22Rv1 (cell line): ENCODE results near the gene IMPDH2.
"Not testable (repeated sequence)": the region's sequence is repeated elsewhere in the genome, so short reads cannot be mapped to it uniquely, and the experiment has no call there.

ENCODE experiments used
- ZFX ChIP-seq: fragments of 450-650 bp; IDR thresholded peaks from 2 replicates; pipeline ENCODE4 v1.6.1; 2017; ENCODE audit warnings: antibody characterized with exemption, borderline replicate concordance
- TF ChIP-seq, protein P1 (sequence below): fragments of 450-650 bp; IDR thresholded peaks from 2 replicates; pipeline ENCODE4 v1.5.1; 2017; ENCODE audit warnings: mild to moderate bottlenecking

DNA sequence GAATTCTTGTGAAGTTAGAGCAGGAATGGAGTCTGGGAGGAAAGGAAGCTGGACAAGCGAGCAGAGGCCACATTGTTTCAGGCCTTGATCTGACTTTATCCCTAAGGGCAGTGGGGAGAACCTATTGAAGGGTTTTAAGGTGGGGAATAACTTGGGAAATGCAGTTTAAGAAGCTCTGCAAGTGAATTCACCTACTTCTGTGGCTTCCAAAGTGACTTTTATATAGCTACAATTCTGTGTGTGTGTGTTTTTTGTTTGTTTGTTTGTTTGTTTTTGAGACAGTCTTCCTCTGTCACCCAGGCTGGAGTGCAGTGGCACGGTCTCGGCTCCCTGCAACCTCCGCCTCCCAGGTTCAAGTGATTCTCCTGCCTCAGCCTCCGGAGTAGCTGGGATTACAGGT, 20.6 kb downstream of the IMPDH2 start:
- TF ChIP-seq, protein P1, sequence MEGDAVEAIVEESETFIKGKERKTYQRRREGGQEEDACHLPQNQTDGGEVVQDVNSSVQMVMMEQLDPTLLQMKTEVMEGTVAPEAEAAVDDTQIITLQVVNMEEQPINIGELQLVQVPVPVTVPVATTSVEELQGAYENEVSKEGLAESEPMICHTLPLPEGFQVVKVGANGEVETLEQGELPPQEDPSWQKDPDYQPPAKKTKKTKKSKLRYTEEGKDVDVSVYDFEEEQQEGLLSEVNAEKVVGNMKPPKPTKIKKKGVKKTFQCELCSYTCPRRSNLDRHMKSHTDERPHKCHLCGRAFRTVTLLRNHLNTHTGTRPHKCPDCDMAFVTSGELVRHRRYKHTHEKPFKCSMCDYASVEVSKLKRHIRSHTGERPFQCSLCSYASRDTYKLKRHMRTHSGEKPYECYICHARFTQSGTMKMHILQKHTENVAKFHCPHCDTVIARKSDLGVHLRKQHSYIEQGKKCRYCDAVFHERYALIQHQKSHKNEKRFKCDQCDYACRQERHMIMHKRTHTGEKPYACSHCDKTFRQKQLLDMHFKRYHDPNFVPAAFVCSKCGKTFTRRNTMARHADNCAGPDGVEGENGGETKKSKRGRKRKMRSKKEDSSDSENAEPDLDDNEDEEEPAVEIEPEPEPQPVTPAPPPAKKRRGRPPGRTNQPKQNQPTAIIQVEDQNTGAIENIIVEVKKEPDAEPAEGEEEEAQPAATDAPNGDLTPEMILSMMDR, result not testable (repeated sequence)
- TF ChIP-seq ZFX, result not testable (repeated sequence)
